Ovary (tissue), 9 donors: ENCODE results near the gene SPRY2. TPM values are rescaled to one million over a fixed set of nuclear protein-coding genes. Genes with fewer than 3 reads are reported as not detected.

Experiments used
- DNase-seq, 5 donors: peaks; one replicate each; pipeline ENCODE4 v3.0.0-alpha.2; 2019 to 2020
- H3K27ac ChIP-seq, 2 donors: fragments of 200-600 bp; one replicate each; pipeline versions ENCODE4 v1.5.1 to v1.8.0; 2019 to 2022
- H3K27me3 ChIP-seq: fragments of 200-600 bp; one replicate; pipeline ENCODE4 v1.8.0; 2022
- H3K36me3 ChIP-seq: fragments of 200-600 bp; sonication (generic); one replicate; pipeline ENCODE4 v1.5.1; 2019
- H3K4me1 ChIP-seq: one replicate; pipeline ENCODE4 v1.8.1; 2013; ENCODE audit warnings: mild to moderate bottlenecking, moderate library complexity; ENCODE audit not compliant: insufficient read depth
- H3K4me3 ChIP-seq: fragments of 200-600 bp; sonication (generic); one replicate; pipeline ENCODE4 v1.5.1; 2017
- H3K9me3 ChIP-seq, 2 donors: fragments of 200-600 bp in 1 of 2; sonication (generic) in 1 of 2; one replicate each; pipeline versions ENCODE4 v1.5.1 to v1.8.1; 2013 to 2019; ENCODE audit warnings: mild to moderate bottlenecking in 1 of 2, moderate library complexity in 1 of 2
- CTCF ChIP-seq, 3 donors: fragments of 450-650 bp in 2 of 3; fragments of 200-600 bp in 1 of 3; IDR thresholded peaks; one replicate each; pipeline versions ENCODE4 v1.5.1 to v1.8.0; 2016 to 2022; ENCODE audit warnings: antibody characterized with exemption in 3 of 3, mild to moderate bottlenecking in 1 of 3
- EP300 ChIP-seq: sonication (generic); formaldehyde crosslinking; IDR thresholded peaks from one replicate; pipeline ENCODE4 v1.6.1; 2017; ENCODE audit warnings: antibody characterized with exemption
- POLR2A ChIP-seq: fragments of 450-650 bp; IDR thresholded peaks from one replicate; pipeline ENCODE4 v1.6.1; 2017; ENCODE audit warnings: antibody characterized with exemption, mild to moderate bottlenecking, moderate library complexity
- WGBS, 3 donors: extraction: QIAGEN DNeasy Blood & Tissue Kit in 1 of 3; methylation state at CpG; one replicate each; pipeline versions ENCODE4 v1.1.5 to v1.1.7; 2013 to 2017; 5-methylcytosine and 5-hydroxymethylcytosine counted together
- intact Hi-C, 4 donors: fragments of 100-400 bp; cut with DNase I; formaldehyde crosslinking; loops; one replicate each; pipeline versions ENCODE4 v1.11.0 to v1.15.1; 2022 to 2023
- polyA plus RNA-seq, 2 donors: library from polyadenylated mRNA; stranded (reverse); fragments of 200-250 nt in 1 of 2; fragments of 350-450 nt in 1 of 2; fragmentation: Illumina TruSeq in 1 of 2; extraction: RNeasy Lipid Tissue Mini Kit (QIAGEN cat#74804) in 1 of 2; gene quantifications; one replicate each; pipeline ENCODE4 v1.2.3, GENCODE V29; 2013 to 2014
- total RNA-seq, 7 donors: library from RNA; depleted of rRNA in 2 of 7; stranded (reverse); fragments of >200 nt in 2 of 7; fragmentation: NEBNext Ultra II Directional in 3 of 7; extraction: Animal tissue kit (Norgen Biotek cat#: 25700) in 3 of 7; gene quantifications; one replicate each; pipeline versions ENCODE4 v1.1.0 to v1.2.4, GENCODE V29; 2016 to 2023
- donor health status: DM: no; HTN: no; CAD: no; lungs with moderate emphysema.
- donor health status: DM: no; HTN: no; CAD: no.
- donor health status: Bipolar disorder and iron deficiency.
- donor health status: DM: yes; HTN: yes; CAD: no.
- donor health status: DM: no; HTN: no; CAD: no.
- donor health status: DM: yes; HTN: yes; CAD: no.

The SPRY2 gene
- total and polyA plus RNA-seq, 9 donors, result 11.5 to 28.5 (median 16.5) TPM

GRCh38 chr13:80363890-80364503 lies 23.1 kb upstream of the SPRY2 start:
- WGBS, 3 donors, result 2% methylated on average over 3 of the region's 3 CpGs
- Histone ChIP-seq H3K27me3 (no peaks in the 10 kb centered on the region), H3K9me3 (no peaks in the 10 kb centered on the region), H3K36me3 (no peaks in the 10 kb centered on the region), H3K4me1 (no peaks in the 10 kb centered on the region), H3K27ac (no peak overlapping the region), H3K4me3 (no peak overlapping the region)
- TF ChIP-seq CTCF (IDR thresholded peaks at IDR 0.05) (peak; percentile 14 to 61 (median 56)), EP300 (no peak), POLR2A (no peak)
- intact Hi-C loops, result no loop called here
- no peak for DNase-seq

- no peak overlapping the region for H3K27ac ChIP-seq
- 95 to 98% (median 96%) methylated on average over 4 of the region's 4 CpGs for whole genome bisulfite sequencing, 3 donors
- no peaks in the 10 kb centered on the region for H3K36me3 ChIP-seq
- DNase-seq, result no peak
- no peaks in the 10 kb centered on the region for H3K27me3 ChIP-seq
- H3K4me3 ChIP-seq, result no peak overlapping the region
- no peaks in the 10 kb centered on the region for H3K4me1 ChIP-seq
- intact Hi-C loops, result no loop called here
- no peaks in the 10 kb centered on the region for H3K9me3 ChIP-seq
- no peak for TF ChIP-seq POLR2A
- TF ChIP-seq CTCF (IDR thresholded peaks at IDR 0.05), result no peak
Measured at GRCh38 chr13:80362481-80362880, 21.6 kb upstream of the SPRY2 start.

GRCh38 chr13:80361883-80362327 lies 21.0 kb upstream of the SPRY2 start:
- no peak for DNase-seq
- TF ChIP-seq POLR2A (no peak), CTCF (IDR thresholded peaks at IDR 0.05) (no peak), EP300 (no peak)
- H3K4me3 ChIP-seq, result no peak overlapping the region
- no peak overlapping the region for H3K27ac ChIP-seq
- H3K27me3 ChIP-seq, result no peaks in the 10 kb centered on the region
- WGBS, 3 donors, result 93 to 98% (median 98%) methylated on average over 2 of the region's 2 CpGs
- intact Hi-C loops, result no loop called here
- H3K4me1 ChIP-seq, result no peaks in the 10 kb centered on the region
- no peaks in the 10 kb centered on the region for H3K36me3 ChIP-seq
- H3K9me3 ChIP-seq, result no peaks in the 10 kb centered on the region

- H3K27ac ChIP-seq, result no peak overlapping the region
Measured at GRCh38 chr13:80361298-80361697, 20.4 kb upstream of the SPRY2 start.

More at GRCh38 chr13:80361298-80361697, 20.4 kb upstream of the SPRY2 start:
- Histone ChIP-seq H3K27me3 (no peaks in the 10 kb centered on the region), H3K4me1 (no peaks in the 10 kb centered on the region), H3K4me3 (no peak overlapping the region), H3K9me3 (no peaks in the 10 kb centered on the region), H3K36me3 (no peaks in the 10 kb centered on the region)
- WGBS, 3 donors, result 85 to 91% (median 90%) methylated on average over 2 of the region's 2 CpGs
- intact Hi-C loops, result no loop called here
- DNase-seq, result no peak
- no peak for TF ChIP-seq CTCF (IDR thresholded peaks at IDR 0.05)
- no peak for TF ChIP-seq POLR2A
- TF ChIP-seq EP300, result no peak
